Activated naive CD8-positive, alpha-beta T cell treated with anti-CD3 and anti-CD28 coated beads, Interleukin-2, amount 50 U/mL, for 24 hours (primary cell): ENCODE data around the gene AMBN.

Experiments
- ATAC-seq: fragments of 150-1000 bp; cut with Tn5 transposase; one replicate; pipeline ENCODE4 v1.10.0; 2021
- DNase-seq: peaks from one replicate; pipeline ENCODE4 v3.0.0; 2021
- H3K27ac Mint-ChIP-seq: one replicate; pipeline ENCODE4 v1.8.0; 2021; ENCODE audit warnings: mild to moderate bottlenecking, mixed read lengths
- H3K27me3 Mint-ChIP-seq: one replicate; pipeline ENCODE4 v1.8.0; 2021; ENCODE audit warnings: mixed read lengths
- H3K36me3 Mint-ChIP-seq: one replicate; pipeline ENCODE4 v1.8.0; 2021; ENCODE audit warnings: low read depth, mixed read lengths
- H3K4me1 Mint-ChIP-seq: one replicate; pipeline ENCODE4 v1.8.0; 2021; ENCODE audit warnings: mixed read lengths
- H3K4me3 Mint-ChIP-seq: one replicate; pipeline ENCODE4 v1.8.0; 2021; ENCODE audit warnings: mild to moderate bottlenecking, moderate library complexity, mixed read lengths
- H3K9me3 Mint-ChIP-seq: one replicate; pipeline ENCODE4 v1.8.0; 2021; ENCODE audit warnings: mixed read lengths

AMBN gene, protein sequence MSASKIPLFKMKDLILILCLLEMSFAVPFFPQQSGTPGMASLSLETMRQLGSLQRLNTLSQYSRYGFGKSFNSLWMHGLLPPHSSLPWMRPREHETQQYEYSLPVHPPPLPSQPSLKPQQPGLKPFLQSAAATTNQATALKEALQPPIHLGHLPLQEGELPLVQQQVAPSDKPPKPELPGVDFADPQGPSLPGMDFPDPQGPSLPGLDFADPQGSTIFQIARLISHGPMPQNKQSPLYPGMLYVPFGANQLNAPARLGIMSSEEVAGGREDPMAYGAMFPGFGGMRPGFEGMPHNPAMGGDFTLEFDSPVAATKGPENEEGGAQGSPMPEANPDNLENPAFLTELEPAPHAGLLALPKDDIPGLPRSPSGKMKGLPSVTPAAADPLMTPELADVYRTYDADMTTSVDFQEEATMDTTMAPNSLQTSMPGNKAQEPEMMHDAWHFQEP

GRCh38 chr4:70591955-70592582 is at the start of gene AMBN:
TSS of gene AMBN (plus strand) at chr4:70592256. CDS start at chr4:70592359, 103 bp downstream.
- no peak within 1 kb of the TSS for H3K27ac Mint-ChIP-seq
- DNase-seq (no peak), ATAC-seq (no peak)
- no peaks in the 10 kb centered on the region for H3K27me3 Mint-ChIP-seq
- H3K4me3 Mint-ChIP-seq, result no peak within 1 kb of the TSS
- no peaks in the 10 kb centered on the region for H3K36me3 Mint-ChIP-seq
- no peaks in the 10 kb centered on the region for H3K4me1 Mint-ChIP-seq
- H3K9me3 Mint-ChIP-seq, result no peaks in the 10 kb centered on the region

- ATAC-seq, result no peak
- no peak for DNase-seq
- H3K27ac Mint-ChIP-seq, result no peak overlapping the region
- H3K4me1 Mint-ChIP-seq, result no peaks in the 10 kb centered on the region
- H3K36me3 Mint-ChIP-seq, result no peaks in the 10 kb centered on the region
- H3K27me3 Mint-ChIP-seq, result peaks cover 10% of the 10 kb centered on the region
- H3K9me3 Mint-ChIP-seq, result no peaks in the 10 kb centered on the region
- H3K4me3 Mint-ChIP-seq, result no peak overlapping the region
Observed at GRCh38 chr4:70544279-70544868, 47.7 kb upstream of the AMBN start.

DNA sequence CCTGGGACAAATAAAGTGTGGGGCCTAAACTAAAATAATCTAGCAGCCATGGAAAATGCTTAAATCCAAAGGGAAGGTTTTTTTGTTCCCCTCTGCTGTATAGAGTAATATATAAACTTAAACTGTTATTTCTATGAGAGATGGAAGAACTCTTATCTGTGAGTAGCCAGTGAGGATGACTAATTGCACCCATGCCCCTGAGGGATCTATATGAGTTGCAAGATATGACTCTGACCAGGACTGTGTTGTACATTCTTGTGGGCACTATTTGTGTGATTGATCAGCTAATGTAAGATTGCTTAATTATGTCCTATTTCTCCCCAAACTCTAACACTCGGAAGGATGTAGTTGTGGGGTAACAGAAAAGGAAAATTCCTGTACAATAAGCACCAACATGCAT is 35.2 kb upstream of the AMBN start:
- peaks cover 4% of the 10 kb centered on the region for H3K4me1 Mint-ChIP-seq
- no peaks in the 10 kb centered on the region for H3K9me3 Mint-ChIP-seq
- H3K27ac Mint-ChIP-seq, result no peak overlapping the region
- DNase-seq, result no peak
- peaks cover 2% of the 10 kb centered on the region for H3K27me3 Mint-ChIP-seq
- no peak overlapping the region for H3K4me3 Mint-ChIP-seq
- H3K36me3 Mint-ChIP-seq, result no peaks in the 10 kb centered on the region
- no peak for ATAC-seq

- no peaks in the 10 kb centered on the region for H3K9me3 Mint-ChIP-seq
- H3K4me3 Mint-ChIP-seq, result no peak overlapping the region
- H3K4me1 Mint-ChIP-seq, result peaks cover 4% of the 10 kb centered on the region
- H3K27me3 Mint-ChIP-seq, result no peaks in the 10 kb centered on the region
- peak; percentile 36 for ATAC-seq
- no peaks in the 10 kb centered on the region for H3K36me3 Mint-ChIP-seq
- DNase-seq, result peak; percentile 41
- no peak overlapping the region for H3K27ac Mint-ChIP-seq
Observed at GRCh38 chr4:70559211-70559830, 32.7 kb upstream of the AMBN start.

DNA sequence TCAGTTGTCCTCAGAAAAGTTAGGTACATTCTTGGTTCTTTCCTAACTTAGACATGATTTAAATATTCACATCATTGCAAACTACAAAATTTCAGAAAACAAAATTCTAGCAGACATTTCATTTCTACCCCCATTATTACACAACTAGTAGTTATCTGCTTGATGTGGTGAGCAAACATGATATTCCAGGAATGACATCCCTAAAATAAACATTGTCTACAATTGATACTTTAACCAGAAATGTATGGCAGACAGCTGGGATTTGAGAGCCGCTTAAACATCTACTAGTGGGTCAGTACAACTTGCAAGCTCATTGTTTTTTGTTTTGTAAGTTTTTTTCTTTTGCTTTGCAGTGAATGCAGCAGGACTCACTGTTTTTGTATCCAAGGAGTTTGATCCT is 32.1 kb upstream of the AMBN start:
- Mint-ChIP-seq H3K27ac (no peak overlapping the region), H3K4me3 (no peak overlapping the region), H3K27me3 (no peaks in the 10 kb centered on the region), H3K36me3 (no peaks in the 10 kb centered on the region), H3K4me1 (peaks cover 4% of the 10 kb centered on the region), H3K9me3 (no peaks in the 10 kb centered on the region)
- no peak for ATAC-seq
- DNase-seq, result no peak

- ATAC-seq (no peak), DNase-seq (no peak)
- Mint-ChIP-seq H3K36me3 (no peaks in the 10 kb centered on the region), H3K4me1 (peaks cover 2% of the 10 kb centered on the region), H3K27me3 (no peaks in the 10 kb centered on the region), H3K27ac (no peak overlapping the region), H3K9me3 (no peaks in the 10 kb centered on the region), H3K4me3 (no peak overlapping the region)
Observed at GRCh38 chr4:70564033-70564432, 28.0 kb upstream of the AMBN start.

DNA sequence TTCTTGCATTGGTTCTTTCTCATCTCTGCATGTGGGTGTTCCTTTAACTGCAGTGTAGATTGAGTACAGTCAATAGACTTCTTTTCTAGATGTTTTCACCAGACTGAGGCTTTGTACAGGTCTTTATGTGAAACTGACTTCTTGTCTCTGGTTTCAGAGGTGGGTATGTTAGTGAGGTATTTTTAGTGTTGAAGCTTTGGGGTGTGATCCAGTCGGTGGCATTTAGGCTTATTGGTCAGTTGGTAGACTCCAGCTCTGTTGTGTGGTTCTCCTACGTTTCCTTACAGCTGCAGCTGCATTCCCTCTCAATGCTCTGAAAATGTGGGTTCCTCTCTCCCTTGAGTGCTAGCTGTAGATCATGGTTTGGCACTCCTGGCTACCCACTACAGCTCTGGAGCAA is 21.3 kb upstream of the AMBN start:
- H3K9me3 Mint-ChIP-seq, result no peaks in the 10 kb centered on the region
- no peak overlapping the region for H3K4me3 Mint-ChIP-seq
- no peak overlapping the region for H3K27ac Mint-ChIP-seq
- no peak for ATAC-seq
- H3K4me1 Mint-ChIP-seq, result no peaks in the 10 kb centered on the region
- no peak for DNase-seq
- peaks cover 10% of the 10 kb centered on the region for H3K27me3 Mint-ChIP-seq
- H3K36me3 Mint-ChIP-seq, result no peaks in the 10 kb centered on the region

DNA sequence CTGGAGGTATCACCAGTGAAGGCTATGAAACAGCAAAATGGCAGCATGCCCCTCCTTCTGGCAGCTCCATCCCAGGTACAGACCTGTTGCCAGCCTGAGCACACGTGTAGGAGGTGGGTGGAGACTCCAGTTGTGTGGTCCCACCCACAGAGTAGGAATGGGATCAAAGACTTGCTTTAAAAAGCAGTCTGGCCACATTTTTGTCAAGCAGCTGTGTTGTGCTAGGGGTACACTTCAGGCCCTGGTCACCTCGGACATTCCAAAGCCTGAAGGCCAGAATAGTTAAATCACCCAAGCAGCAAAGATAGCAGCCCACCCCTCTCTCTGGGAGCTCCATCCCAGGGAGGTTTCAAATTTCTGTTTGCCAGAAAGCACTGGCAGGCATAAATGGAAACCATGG is 20.3 kb upstream of the AMBN start:
- DNase-seq (no peak), ATAC-seq (no peak)
- Mint-ChIP-seq H3K27me3 (peaks cover 10% of the 10 kb centered on the region), H3K27ac (no peak overlapping the region), H3K4me3 (no peak overlapping the region), H3K4me1 (no peaks in the 10 kb centered on the region), H3K36me3 (no peaks in the 10 kb centered on the region), H3K9me3 (no peaks in the 10 kb centered on the region)

DNA sequence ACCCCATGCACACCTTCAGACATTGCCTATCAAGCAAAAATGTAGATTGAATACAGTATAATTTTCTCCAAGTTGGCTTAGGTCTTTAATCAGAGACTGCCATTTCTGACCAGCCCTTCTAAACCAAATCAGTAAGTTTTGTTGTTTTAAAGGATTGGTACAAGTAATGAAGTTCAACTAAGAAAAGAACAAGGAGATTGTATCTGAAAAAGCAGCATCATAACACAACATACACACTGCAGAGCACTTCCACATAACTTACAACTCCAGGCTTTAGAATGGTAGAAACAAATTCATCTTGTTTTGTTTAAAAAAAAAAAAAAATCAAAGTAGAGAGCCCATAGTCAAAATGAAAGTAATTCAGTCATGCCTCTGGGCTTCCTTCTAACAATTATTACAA is 16.1 kb upstream of the AMBN start:
- no peaks in the 10 kb centered on the region for H3K4me1 Mint-ChIP-seq
- no peaks in the 10 kb centered on the region for H3K9me3 Mint-ChIP-seq
- no peak overlapping the region for H3K4me3 Mint-ChIP-seq
- H3K36me3 Mint-ChIP-seq, result no peaks in the 10 kb centered on the region
- H3K27me3 Mint-ChIP-seq, result peaks cover 3% of the 10 kb centered on the region
- DNase-seq, result no peak
- no peak overlapping the region for H3K27ac Mint-ChIP-seq
- ATAC-seq, result no peak

- no peak for ATAC-seq
- no peaks in the 10 kb centered on the region for H3K4me1 Mint-ChIP-seq
- no peaks in the 10 kb centered on the region for H3K9me3 Mint-ChIP-seq
- no peak overlapping the region for H3K27ac Mint-ChIP-seq
- peaks cover 3% of the 10 kb centered on the region for H3K27me3 Mint-ChIP-seq
- no peak for DNase-seq
- no peaks in the 10 kb centered on the region for H3K36me3 Mint-ChIP-seq
- H3K4me3 Mint-ChIP-seq, result no peak overlapping the region
Observed at GRCh38 chr4:70577220-70577927, 14.7 kb upstream of the AMBN start.

DNA sequence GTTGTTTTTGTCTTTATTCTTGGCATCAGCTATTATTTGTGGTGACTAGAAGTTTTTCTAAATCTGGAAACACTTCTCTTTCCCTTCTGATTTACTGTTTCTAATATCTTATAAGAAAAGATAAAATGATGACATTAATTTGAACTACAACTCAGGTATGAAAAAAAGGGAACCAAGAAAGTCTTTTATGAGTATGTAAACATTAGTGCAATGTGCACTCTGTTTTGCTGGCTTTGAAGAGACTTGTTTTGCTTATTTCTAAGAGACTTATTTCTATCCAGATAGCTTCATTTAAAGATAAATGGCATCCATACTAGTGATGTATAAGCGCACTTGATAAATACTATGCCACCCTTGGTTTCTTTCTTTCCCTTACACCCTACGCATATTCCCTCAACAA is 10.1 kb upstream of the AMBN start:
- H3K9me3 Mint-ChIP-seq, result no peaks in the 10 kb centered on the region
- H3K27me3 Mint-ChIP-seq, result no peaks in the 10 kb centered on the region
- ATAC-seq, result no peak
- H3K27ac Mint-ChIP-seq, result no peak overlapping the region
- H3K36me3 Mint-ChIP-seq, result no peaks in the 10 kb centered on the region
- no peaks in the 10 kb centered on the region for H3K4me1 Mint-ChIP-seq
- no peak for DNase-seq
- H3K4me3 Mint-ChIP-seq, result no peak overlapping the region

- DNase-seq, result no peak
- H3K36me3 Mint-ChIP-seq, result no peaks in the 10 kb centered on the region
- H3K4me3 Mint-ChIP-seq, result no peak overlapping the region
- no peak for ATAC-seq
- no peak overlapping the region for H3K27ac Mint-ChIP-seq
- no peaks in the 10 kb centered on the region for H3K27me3 Mint-ChIP-seq
- H3K4me1 Mint-ChIP-seq, result no peaks in the 10 kb centered on the region
- H3K9me3 Mint-ChIP-seq, result no peaks in the 10 kb centered on the region
Observed at GRCh38 chr4:70583952-70584834, 7.9 kb upstream of the AMBN start.

GRCh38 chr4:70586841-70587240 is 5.2 kb upstream of the AMBN start:
- no peak overlapping the region for H3K27ac Mint-ChIP-seq
- no peaks in the 10 kb centered on the region for H3K9me3 Mint-ChIP-seq
- no peak for DNase-seq
- no peak overlapping the region for H3K4me3 Mint-ChIP-seq
- no peaks in the 10 kb centered on the region for H3K27me3 Mint-ChIP-seq
- ATAC-seq, result no peak
- H3K4me1 Mint-ChIP-seq, result no peaks in the 10 kb centered on the region
- H3K36me3 Mint-ChIP-seq, result no peaks in the 10 kb centered on the region

DNA sequence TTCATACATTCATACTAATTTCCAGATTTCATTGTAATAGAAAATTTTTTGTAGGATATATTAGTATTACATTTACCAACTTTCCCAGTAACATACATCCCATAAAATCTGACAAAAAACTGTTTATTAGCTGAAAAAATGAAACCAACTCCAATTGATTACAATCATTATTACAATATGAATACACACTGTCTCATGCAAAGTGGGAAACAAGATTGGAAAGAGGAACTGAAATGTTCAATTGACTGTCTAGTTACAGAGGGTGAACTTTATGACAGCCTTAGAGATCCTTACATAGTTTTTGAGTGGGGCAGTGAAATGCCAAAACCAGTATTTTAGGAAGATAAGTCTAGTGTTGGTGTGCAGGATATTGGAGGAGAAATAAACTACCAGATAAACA is 2.3 kb upstream of the AMBN start:
- H3K4me1 Mint-ChIP-seq, result no peaks in the 10 kb centered on the region
- no peak for ATAC-seq
- H3K36me3 Mint-ChIP-seq, result no peaks in the 10 kb centered on the region
- no peak for DNase-seq
- no peaks in the 10 kb centered on the region for H3K9me3 Mint-ChIP-seq
- H3K4me3 Mint-ChIP-seq, result no peak overlapping the region
- H3K27ac Mint-ChIP-seq, result no peak overlapping the region
- no peaks in the 10 kb centered on the region for H3K27me3 Mint-ChIP-seq
